ENCODE results near the gene DDX47. TPM values are rescaled to one million over a fixed set of nuclear protein-coding genes. Genes with fewer than 3 reads are reported as not detected.
"Not testable (repeated sequence)": the region's sequence is repeated elsewhere in the genome, so short reads cannot be mapped to it uniquely, and the experiment has no call there.

Gene DDX47
- total and polyA plus RNA-seq, 8 donors = 9.6 to 108 (median 31.8) TPM

GRCh38 chr12:12800406-12801180, 12.6 kb upstream of the DDX47 start:
- no peak for DNase-seq
- no peak for TF ChIP-seq EP300 (IDR thresholded peaks at IDR 0.05)
- peak in 1 of 3 donors; percentile 36 for TF ChIP-seq POLR2AphosphoS5 (IDR thresholded peaks at IDR 0.05)
- Histone ChIP-seq H3K4me3 (no peak overlapping the region), H3K27ac (peak overlapping the region in 3 of 5 donors; percentile 20 to 32 (median 29)), H3K27me3 (no peaks in the 10 kb centered on the region), H3K4me1 (peaks cover 0 to 13% (median 8%) of the 10 kb centered on the region in 4 donors), H3K9me3 (no peaks in the 10 kb centered on the region), H3K36me3 (no peaks in the 10 kb centered on the region)
- WGBS, 5 donors = 81 to 92% (median 85%) methylated on average over 9 of the region's 9 CpGs
- intact Hi-C loops (cut with DNase I; ENCODE audit: low total_unique reads) = no loop called here

- peak overlapping the region in 1 of 5 donors; percentile 87 for H3K27ac ChIP-seq
- H3K4me3 ChIP-seq = not testable (repeated sequence)
- WGBS, 5 donors = 83 to 99% (median 94%) methylated on average over 4 of the region's 4 CpGs
These were observed 11.5 kb upstream of the DDX47 start for GRCh38 chr12:12801656-12802055.

GRCh38 chr12:12803186-12803585, 10.0 kb upstream of the DDX47 start:
- no peaks in the 10 kb centered on the region for H3K27me3 ChIP-seq
- DNase-seq = peak; percentile 87 to 95
- H3K4me3 ChIP-seq = no peak overlapping the region
- H3K27ac ChIP-seq = peak overlapping the region; percentile 65 to 87 (median 78)
- no peaks in the 10 kb centered on the region for H3K36me3 ChIP-seq
- 17 to 42% (median 27%) methylated on average over 2 of the region's 2 CpGs for WGBS, 5 donors
- H3K9me3 ChIP-seq = no peaks in the 10 kb centered on the region
- no peak for TF ChIP-seq POLR2A (IDR thresholded peaks at IDR 0.05)
- no peak for TF ChIP-seq CTCF (IDR thresholded peaks at IDR 0.05)
- TF ChIP-seq POLR2AphosphoS5 (IDR thresholded peaks at IDR 0.05) = peak in 2 of 3 donors; percentile 87 to 94
- no peak for TF ChIP-seq EP300 (IDR thresholded peaks at IDR 0.05)
- intact Hi-C loops (cut with DNase I; ENCODE audit: low total_unique reads) = no loop called here
- H3K4me1 ChIP-seq = peaks cover 0 to 26% (median 10%) of the 10 kb centered on the region in 4 donors

More at GRCh38 chr12:12801656-12802055, 11.5 kb upstream of the DDX47 start:
- peaks cover 0 to 13% (median 8%) of the 10 kb centered on the region in 4 donors for H3K4me1 ChIP-seq
- H3K27me3 ChIP-seq; H3K36me3 ChIP-seq; H3K9me3 ChIP-seq; intact Hi-C loops (cut with DNase I; ENCODE audit: low total_unique reads); DNase-seq: not testable (repeated sequence)

GRCh38 chr12:12804011-12804410, 9.1 kb upstream of the DDX47 start:
- intact Hi-C loops (cut with DNase I; ENCODE audit: low total_unique reads) = no loop called here
- no peak for TF ChIP-seq POLR2AphosphoS5 (IDR thresholded peaks at IDR 0.05)
- TF ChIP-seq CTCF (IDR thresholded peaks at IDR 0.05) = no peak
- TF ChIP-seq POLR2A (IDR thresholded peaks at IDR 0.05) = no peak
- TF ChIP-seq EP300 (IDR thresholded peaks at IDR 0.05) = no peak
- H3K27ac ChIP-seq = peak overlapping the region; percentile 74 to 94 (median 83)
- H3K36me3 ChIP-seq = no peaks in the 10 kb centered on the region
- WGBS, 5 donors = 43 to 66% (median 50%) methylated on average over 6 of the region's 6 CpGs
- H3K4me3 ChIP-seq = no peak overlapping the region
- no peaks in the 10 kb centered on the region for H3K9me3 ChIP-seq
- H3K27me3 ChIP-seq = no peaks in the 10 kb centered on the region
- peak in 1 of 2 donors; percentile 86 for DNase-seq
- H3K4me1 ChIP-seq = peaks cover 0 to 34% (median 10%) of the 10 kb centered on the region in 4 donors

GRCh38 chr12:12804432-12804886, 8.7 kb upstream of the DDX47 start:
- H3K27me3 ChIP-seq = no peaks in the 10 kb centered on the region
- 42 to 55% (median 50%) methylated on average over 6 of the region's 6 CpGs for WGBS, 5 donors
- H3K27ac ChIP-seq = peak overlapping the region; percentile 74 to 94 (median 83)
- TF ChIP-seq EP300 (IDR thresholded peaks at IDR 0.05) (no peak), POLR2AphosphoS5 (IDR thresholded peaks at IDR 0.05) (peak in 2 of 3 donors; percentile 45 to 61), POLR2A (IDR thresholded peaks at IDR 0.05) (no peak), CTCF (IDR thresholded peaks at IDR 0.05) (no peak)
- peaks cover 0 to 38% (median 10%) of the 10 kb centered on the region in 4 donors for H3K4me1 ChIP-seq
- no peak overlapping the region for H3K4me3 ChIP-seq
- intact Hi-C loops (cut with DNase I; ENCODE audit: low total_unique reads) = no loop called here
- no peaks in the 10 kb centered on the region for H3K9me3 ChIP-seq
- DNase-seq = peak in 1 of 2 donors; percentile 72
- no peaks in the 10 kb centered on the region for H3K36me3 ChIP-seq
